Ishikawa (cell line): ENCODE measurements around the gene TM2D1.

Source experiments
- CEBPB ChIP-seq: IDR thresholded peaks from 2 replicates; pipeline ENCODE4 v1.6.1; 2012
- CREB1 ChIP-seq: IDR thresholded peaks from 2 replicates; pipeline ENCODE4 v1.6.1; 2012; ENCODE audit warnings: low read depth
- EGR1 ChIP-seq: IDR thresholded peaks from 2 replicates; pipeline ENCODE4 v1.6.1; 2012
- EP300 ChIP-seq: IDR thresholded peaks from 2 replicates; pipeline ENCODE4 v1.6.1; 2012; ENCODE audit warnings: borderline replicate concordance
- FOXM1 ChIP-seq: IDR thresholded peaks from 2 replicates; pipeline ENCODE4 v1.6.1; 2012; ENCODE audit warnings: low read depth, borderline replicate concordance
- NFIC ChIP-seq: IDR thresholded peaks from 2 replicates; pipeline ENCODE4 v1.6.1; 2012
- RAD21 ChIP-seq: IDR thresholded peaks from 2 replicates; pipeline ENCODE4 v1.6.1; 2012; ENCODE audit warnings: low read depth
- TAF1 ChIP-seq: IDR thresholded peaks from 2 replicates; pipeline ENCODE4 v1.6.1; 2012; ENCODE audit warnings: low read depth, mild to moderate bottlenecking
- TCF12 ChIP-seq: IDR thresholded peaks from 2 replicates; pipeline ENCODE4 v1.6.1; 2012; ENCODE audit warnings: low read depth
- TEAD4 ChIP-seq: IDR thresholded peaks from 2 replicates; pipeline ENCODE4 v1.6.1; 2012
- USF1 ChIP-seq: IDR thresholded peaks from 2 replicates; pipeline ENCODE4 v1.6.1; 2012
- YY1 ChIP-seq: IDR thresholded peaks from 2 replicates; pipeline ENCODE4 v1.6.1; 2012; ENCODE audit warnings: low read depth
- ZBTB7A ChIP-seq: IDR thresholded peaks from 2 replicates; pipeline ENCODE4 v1.6.1; 2012; ENCODE audit warnings: low read depth
- TF ChIP-seq, protein P1 (sequence below): IDR thresholded peaks from 2 replicates; pipeline ENCODE4 v1.6.1; 2012; ENCODE audit warnings: low read depth, mild to moderate bottlenecking
- TF ChIP-seq, protein P2 (sequence below): IDR thresholded peaks from 2 replicates; pipeline ENCODE4 v1.6.1; 2012

The TM2D1 gene

DNA sequence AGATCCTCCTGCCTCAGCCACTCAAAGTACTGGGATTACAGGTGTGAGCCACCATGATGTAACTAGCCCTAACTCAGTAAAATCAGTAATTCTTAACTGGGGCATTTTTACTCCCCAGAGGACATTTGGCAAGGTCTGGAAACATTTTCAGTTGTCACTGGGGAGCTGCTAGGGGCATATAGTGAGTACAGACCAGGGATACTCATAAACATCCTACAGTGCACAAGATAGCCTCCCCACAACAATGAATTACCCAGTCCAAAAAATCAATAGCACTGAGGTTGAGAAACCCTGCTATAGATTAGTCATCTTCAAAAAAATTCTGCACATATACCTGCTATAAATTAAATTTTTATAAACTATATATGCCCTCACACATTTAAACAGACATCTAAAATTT, 13.0 kb downstream of the TM2D1 start:
- TF ChIP-seq USF1 (no peak), EP300 (no peak), NFIC (no peak), YY1 (no peak), RAD21 (no peak), TCF12 (no peak), TAF1 (no peak), EGR1 (no peak)
- TF ChIP-seq, protein P1, sequence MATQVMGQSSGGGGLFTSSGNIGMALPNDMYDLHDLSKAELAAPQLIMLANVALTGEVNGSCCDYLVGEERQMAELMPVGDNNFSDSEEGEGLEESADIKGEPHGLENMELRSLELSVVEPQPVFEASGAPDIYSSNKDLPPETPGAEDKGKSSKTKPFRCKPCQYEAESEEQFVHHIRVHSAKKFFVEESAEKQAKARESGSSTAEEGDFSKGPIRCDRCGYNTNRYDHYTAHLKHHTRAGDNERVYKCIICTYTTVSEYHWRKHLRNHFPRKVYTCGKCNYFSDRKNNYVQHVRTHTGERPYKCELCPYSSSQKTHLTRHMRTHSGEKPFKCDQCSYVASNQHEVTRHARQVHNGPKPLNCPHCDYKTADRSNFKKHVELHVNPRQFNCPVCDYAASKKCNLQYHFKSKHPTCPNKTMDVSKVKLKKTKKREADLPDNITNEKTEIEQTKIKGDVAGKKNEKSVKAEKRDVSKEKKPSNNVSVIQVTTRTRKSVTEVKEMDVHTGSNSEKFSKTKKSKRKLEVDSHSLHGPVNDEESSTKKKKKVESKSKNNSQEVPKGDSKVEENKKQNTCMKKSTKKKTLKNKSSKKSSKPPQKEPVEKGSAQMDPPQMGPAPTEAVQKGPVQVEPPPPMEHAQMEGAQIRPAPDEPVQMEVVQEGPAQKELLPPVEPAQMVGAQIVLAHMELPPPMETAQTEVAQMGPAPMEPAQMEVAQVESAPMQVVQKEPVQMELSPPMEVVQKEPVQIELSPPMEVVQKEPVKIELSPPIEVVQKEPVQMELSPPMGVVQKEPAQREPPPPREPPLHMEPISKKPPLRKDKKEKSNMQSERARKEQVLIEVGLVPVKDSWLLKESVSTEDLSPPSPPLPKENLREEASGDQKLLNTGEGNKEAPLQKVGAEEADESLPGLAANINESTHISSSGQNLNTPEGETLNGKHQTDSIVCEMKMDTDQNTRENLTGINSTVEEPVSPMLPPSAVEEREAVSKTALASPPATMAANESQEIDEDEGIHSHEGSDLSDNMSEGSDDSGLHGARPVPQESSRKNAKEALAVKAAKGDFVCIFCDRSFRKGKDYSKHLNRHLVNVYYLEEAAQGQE = no peak

DNA sequence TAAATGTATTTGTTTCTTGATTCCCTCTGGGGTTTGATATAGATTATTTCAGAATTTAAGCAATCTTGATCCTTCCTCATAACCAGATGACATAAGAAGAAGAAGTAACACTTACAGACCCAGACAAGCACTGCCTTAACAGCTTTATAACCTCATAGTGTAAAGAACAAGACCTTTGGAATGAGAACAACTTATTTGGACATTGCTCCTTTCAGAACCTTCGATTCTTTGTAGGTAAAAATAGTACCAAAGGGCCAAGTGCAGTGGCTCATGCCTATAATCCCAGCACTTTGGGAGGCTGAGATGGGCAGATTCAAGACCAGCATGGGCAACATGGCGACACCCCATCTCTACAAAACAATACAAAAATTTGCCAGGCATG, 15.0 kb downstream of the TM2D1 start:
- TF ChIP-seq RAD21 (no peak), USF1 (no peak), NFIC (no peak), EP300 (no peak), YY1 (no peak), FOXM1 (no peak), CREB1 (no peak), TCF12 (no peak), TAF1 (no peak), CEBPB (no peak), ZBTB7A (no peak)
- TF ChIP-seq, protein P2, sequence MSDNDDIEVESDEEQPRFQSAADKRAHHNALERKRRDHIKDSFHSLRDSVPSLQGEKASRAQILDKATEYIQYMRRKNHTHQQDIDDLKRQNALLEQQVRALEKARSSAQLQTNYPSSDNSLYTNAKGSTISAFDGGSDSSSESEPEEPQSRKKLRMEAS = no peak
- TF ChIP-seq, protein P1 = no peak

DNA sequence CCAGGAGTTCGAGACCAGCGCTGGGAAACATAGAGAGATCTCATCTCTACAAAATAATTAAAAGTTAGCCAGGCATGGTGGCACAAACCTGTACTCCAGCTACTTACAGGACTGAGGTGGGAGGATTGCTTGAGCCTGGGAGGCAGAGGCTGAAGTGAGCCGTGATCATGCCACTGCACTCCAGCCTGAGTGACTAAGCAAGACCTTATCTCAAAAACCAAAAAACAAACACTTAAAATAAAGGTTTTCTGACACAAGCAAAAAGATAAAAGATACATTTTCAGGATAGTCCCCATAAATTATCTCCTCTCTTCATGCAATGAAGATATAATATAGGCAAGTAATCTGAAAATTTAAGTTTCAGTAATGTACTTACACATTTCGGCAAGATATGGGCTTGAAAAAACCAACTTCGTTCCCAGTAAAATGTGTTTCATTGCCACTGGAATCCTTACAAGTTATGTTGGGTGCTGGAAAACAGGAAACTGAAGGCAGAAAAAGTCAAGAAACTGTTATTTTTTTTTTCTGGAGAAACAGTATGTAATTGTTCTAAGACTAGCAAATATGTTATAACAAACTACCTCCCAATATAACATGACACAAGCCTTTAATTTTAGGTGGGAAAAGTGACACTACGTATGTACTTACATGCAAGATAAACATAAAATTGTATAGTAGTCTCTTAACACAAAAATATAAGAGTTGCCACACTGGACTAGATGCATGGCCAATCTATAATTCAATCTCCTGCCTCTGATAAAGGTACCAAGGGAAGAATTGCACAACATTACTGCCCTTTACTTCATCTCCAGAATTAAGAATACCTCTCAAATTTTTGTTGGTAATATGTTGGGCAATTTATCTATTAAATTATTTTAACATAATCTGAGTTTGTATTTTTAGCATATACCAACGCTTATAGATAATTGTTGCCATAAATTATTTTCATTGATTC, 15.7 kb downstream of the TM2D1 start:
- no peak for TF ChIP-seq CREB1
- no peak for TF ChIP-seq EP300

DNA sequence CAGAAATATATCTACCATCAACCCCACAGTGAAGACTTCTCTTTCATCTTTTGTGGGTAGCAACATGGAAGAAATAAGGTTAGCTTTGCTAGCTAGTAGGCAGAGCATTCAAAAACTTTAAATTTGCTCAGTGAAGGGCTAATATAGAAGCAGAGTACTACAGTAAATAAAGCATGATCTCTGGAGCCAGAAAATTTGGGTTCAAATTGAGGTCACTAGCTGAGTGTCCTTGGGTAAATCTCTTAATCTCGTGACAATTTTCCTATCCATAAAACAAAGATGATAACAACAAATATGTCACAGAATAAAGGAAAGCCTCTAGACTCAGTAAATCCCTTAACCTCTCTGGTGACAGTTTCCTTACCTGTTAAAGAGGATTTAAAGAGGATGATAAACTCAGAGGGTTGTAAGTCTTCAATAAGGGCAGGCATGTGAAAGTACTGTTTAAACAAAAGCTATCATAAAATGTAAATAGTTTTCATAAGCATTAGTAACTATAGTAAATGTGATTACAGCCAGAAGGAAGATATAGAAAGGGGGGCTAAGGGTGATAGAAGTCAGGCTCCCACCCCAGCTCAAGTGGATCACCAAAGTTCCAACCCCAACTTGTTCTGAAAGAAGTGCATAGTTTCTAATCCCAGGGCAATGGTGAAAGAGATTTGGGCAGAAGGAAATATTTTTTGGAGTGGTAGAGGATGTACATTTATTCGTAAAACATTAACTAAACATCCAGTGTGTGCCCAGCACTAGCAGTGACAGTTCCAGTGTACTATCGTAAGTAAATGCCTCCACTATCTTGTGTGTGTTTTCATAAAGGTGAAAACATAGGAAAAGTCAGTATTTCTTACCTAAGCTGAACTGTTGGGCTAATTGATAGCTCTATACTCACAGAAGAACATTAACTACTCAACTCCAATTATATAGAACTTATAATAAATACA, 24.8 kb downstream of the TM2D1 start:
- TF ChIP-seq CREB1 (no peak), USF1 (no peak), EP300 (no peak), ZBTB7A (no peak), FOXM1 (no peak), TEAD4 (no peak), TAF1 (no peak), TCF12 (no peak), EGR1 (no peak), RAD21 (no peak)
- TF ChIP-seq, protein P1 = no peak
- TF ChIP-seq, protein P2 = no peak
